ENCODE measurements around the gene PLSCR5. TPM values are rescaled to one million over a fixed set of nuclear protein-coding genes. Genes with fewer than 3 reads are reported as not detected.

Gene PLSCR5
- total and polyA plus RNA-seq, 10 of the 15 experiments (the other 5 are each of a cell fraction or from before 2014, with no cell fraction given), result 0.06 TPM; not detected in 9

GRCh38 chr3:146537603-146538002 lies 67.5 kb downstream of the PLSCR5 start:
- SMC1A ChIA-PET (ENCODE audit: uncharacterized antibody, unreplicated experiment), result no interaction called here
- peaks cover 44% of the 10 kb centered on the region for H3K79me2 ChIP-seq (ENCODE audit: control insufficient read depth, insufficient read depth, low read length)
- no peak for TF ChIP-seq HDAC2 (IDR thresholded peaks at IDR 0.05)
- CTCF ChIA-PET, result no interaction called here
- no peak overlapping the region for H2AFZ ChIP-seq (ENCODE audit: control insufficient read depth, low read depth, low read length)
- in situ Hi-C loops (cut with MboI), result no loop called here
- H3K9ac ChIP-seq (ENCODE audit: control insufficient read depth, insufficient read depth, low read length), result no peak overlapping the region
- H4K20me1 ChIP-seq (ENCODE audit: control insufficient read depth, insufficient read depth), result no peaks in the 10 kb centered on the region
- DNase-seq (ENCODE audit: low read depth, low spot score) (no peak), ATAC-seq (no peak), FAIRE-seq (no peak)
- no peaks in the 10 kb centered on the region; the same call in 1 of the 2 replicates for H3K4me1 ChIP-seq (ENCODE audit: control insufficient read depth, insufficient read depth, low read length)
- BruUV-seq (replicated peaks), result no TSS peak
- POLR2A ChIA-PET, result no interaction called here
- H3K27ac ChIP-seq (ENCODE audit: control insufficient read depth, insufficient read depth), result no peak overlapping the region
- RAD21 ChIA-PET (ENCODE audit: unreplicated experiment), result no interaction called here
- intact Hi-C loops (cut with micrococcal nuclease; ENCODE audit: unreplicated experiment), result no loop called here
- H3K9me3 ChIP-seq (replicated peaks; ENCODE audit: control insufficient read depth, insufficient read depth, low read length), result no peaks in the 10 kb centered on the region
- WGBS (ENCODE audit: insufficient coverage, insufficient replicate concordance, low lambda C conversion rate, missing lambda C conversion rate), result 100% methylated on average over 3 of the region's 3 CpGs
- no peaks in the 10 kb centered on the region for H3K27me3 ChIP-seq (replicated peaks in 1 of 2; ENCODE audit: control insufficient read depth in 2 of 2, insufficient read depth in 2 of 2, low read length in 1 of 2)
- no peak overlapping the region; the same call in 1 of the 2 replicates for H3K4me2 ChIP-seq (ENCODE audit: control insufficient read depth, insufficient read depth)
- H3K4me3 ChIP-seq, result no peak overlapping the region
- peaks cover 0 to 3% of the 10 kb centered on the region in 2 experiments; a peak in 1 of 4 replicates for H3K36me3 ChIP-seq (ENCODE audit: control insufficient read depth in 2 of 2, insufficient read depth in 2 of 2, low read length in 1 of 2)

GRCh38 chr3:146536681-146537080 lies 68.5 kb downstream of the PLSCR5 start:
- CTCF ChIA-PET, result interaction anchor here (0.6 kb wide), 1 partner anchor 8 kb away, joined by 4 read pairs; no protein-coding TSS in a partner anchor
- H3K4me3 ChIP-seq, result no peak overlapping the region
- H2AFZ ChIP-seq (ENCODE audit: control insufficient read depth, low read depth, low read length), result no peak overlapping the region
- POLR2A ChIA-PET, result no interaction called here
- DNase-seq (ENCODE audit: low read depth, low spot score), result no peak
- FAIRE-seq, result no peak
- H4K20me1 ChIP-seq (ENCODE audit: control insufficient read depth, insufficient read depth), result no peaks in the 10 kb centered on the region
- SMC1A ChIA-PET (ENCODE audit: uncharacterized antibody, unreplicated experiment), result no interaction called here
- ATAC-seq, result no peak
- intact Hi-C loops (cut with micrococcal nuclease; ENCODE audit: unreplicated experiment), result no loop called here
- in situ Hi-C loops (cut with MboI), result no loop called here
- H3K9ac ChIP-seq (ENCODE audit: control insufficient read depth, insufficient read depth, low read length), result no peak overlapping the region
- RAD21 ChIA-PET (ENCODE audit: unreplicated experiment), result no interaction called here
- BruUV-seq (replicated peaks), result no TSS peak
- H3K9me3 ChIP-seq (replicated peaks; ENCODE audit: control insufficient read depth, insufficient read depth, low read length), result no peaks in the 10 kb centered on the region
- peaks cover 0 to 7% of the 10 kb centered on the region in 2 experiments; a peak in 2 of 4 replicates for H3K36me3 ChIP-seq (ENCODE audit: control insufficient read depth in 2 of 2, insufficient read depth in 2 of 2, low read length in 1 of 2)
- no peaks in the 10 kb centered on the region; the same call in 1 of the 2 replicates for H3K4me1 ChIP-seq (ENCODE audit: control insufficient read depth, insufficient read depth, low read length)
- no peak for TF ChIP-seq BCL3 (IDR thresholded peaks at IDR 0.05; ENCODE audit: borderline replicate concordance, insufficient read depth, low read depth, low read length, poor library complexity, severe bottlenecking)
- no peak for TF ChIP-seq ZNF384 (IDR thresholded peaks at IDR 0.05; ENCODE audit: borderline replicate concordance, low read depth, low read length)
- no peak for TF ChIP-seq MTA3 (IDR thresholded peaks at IDR 0.05; ENCODE audit: borderline replicate concordance, low read length)
- peak overlapping the region; percentile 30; the same call in 1 of the 2 replicates for H3K4me2 ChIP-seq (ENCODE audit: control insufficient read depth, insufficient read depth)
- H3K27me3 ChIP-seq (replicated peaks in 1 of 2; ENCODE audit: control insufficient read depth in 2 of 2, insufficient read depth in 2 of 2, low read length in 1 of 2), result no peaks in the 10 kb centered on the region
- H3K27ac ChIP-seq (ENCODE audit: control insufficient read depth, insufficient read depth), result no peak overlapping the region
- peaks cover 35% of the 10 kb centered on the region for H3K79me2 ChIP-seq (ENCODE audit: control insufficient read depth, insufficient read depth, low read length)

Small RNA genes lying within 50 kb of the gene (small RNA-seq; reads per million reads assigned to genes)
- not detected for gene RNU6-428P

Other genes starting within 250 kb of the PLSCR5 start
- not detected in 2 replicates for gene PLSCR2, start 135.8 kb downstream of the PLSCR5 start, total RNA-seq (2014; rRNA removed)
- gene PLSCR2, start 135.8 kb downstream of the PLSCR5 start, total RNA-seq (2014; rRNA removed; fragmentation: Illumina TruSeq; extraction: Trizol), result not detected in 2 replicates
- gene PLSCR2, start 135.8 kb downstream of the PLSCR5 start, total RNA-seq (2021), result not detected in 2 replicates
- gene PLSCR2, start 135.8 kb downstream of the PLSCR5 start, polyA plus RNA-seq (2011; rRNA removed), result not detected in 2 replicates
- not detected in 2 replicates for gene PLSCR2, start 135.8 kb downstream of the PLSCR5 start, polyA plus RNA-seq (2014; fragmentation: Illumina TruSeq; extraction: Trizol)
- gene PLSCR2, start 135.8 kb downstream of the PLSCR5 start, polyA plus RNA-seq (2014; fragmentation: Nextera tagmentation; extraction: Ambion mirVana), result not detected
- not detected in 2 replicates for gene PLSCR2, start 135.8 kb downstream of the PLSCR5 start, polyA plus RNA-seq (2014; rRNA removed)
- not detected for gene PLSCR2, start 135.8 kb downstream of the PLSCR5 start, polyA plus RNA-seq (2016; fragmentation: Nextera tagmentation; extraction: Ambion mirVana)
- gene PLSCR1, start 60.7 kb downstream of the PLSCR5 start, total RNA-seq (2014; rRNA removed), result 37.6 and 46.2 TPM in 2 replicates
- gene PLSCR1, start 60.7 kb downstream of the PLSCR5 start, total RNA-seq (2014; rRNA removed; fragmentation: Illumina TruSeq; extraction: Trizol), result 45.2 and 50.6 TPM in 2 replicates
- gene PLSCR1, start 60.7 kb downstream of the PLSCR5 start, total RNA-seq (2021), result 40.5 and 42.1 TPM in 2 replicates
- gene PLSCR1, start 60.7 kb downstream of the PLSCR5 start, polyA plus RNA-seq (2011; rRNA removed), result 77.8 and 89.8 TPM in 2 replicates
- gene PLSCR1, start 60.7 kb downstream of the PLSCR5 start, polyA plus RNA-seq (2014; fragmentation: Illumina TruSeq; extraction: Trizol), result 40.4 and 42.7 TPM in 2 replicates
- 10 to 100 TPM; 40.2 to 60.3 TPM for gene PLSCR1, start 60.7 kb downstream of the PLSCR5 start, polyA plus RNA-seq (2014; fragmentation: Nextera tagmentation; extraction: Ambion mirVana)
- 39.2 and 41.4 TPM in 2 replicates for gene PLSCR1, start 60.7 kb downstream of the PLSCR5 start, polyA plus RNA-seq (2014; rRNA removed)
- 10 to 100 TPM; 35.4 to 36.8 TPM for gene PLSCR1, start 60.7 kb downstream of the PLSCR5 start, polyA plus RNA-seq (2016; fragmentation: Nextera tagmentation; extraction: Ambion mirVana)